ENCODE data around the gene PARVA.

Gene PARVA

DNA sequence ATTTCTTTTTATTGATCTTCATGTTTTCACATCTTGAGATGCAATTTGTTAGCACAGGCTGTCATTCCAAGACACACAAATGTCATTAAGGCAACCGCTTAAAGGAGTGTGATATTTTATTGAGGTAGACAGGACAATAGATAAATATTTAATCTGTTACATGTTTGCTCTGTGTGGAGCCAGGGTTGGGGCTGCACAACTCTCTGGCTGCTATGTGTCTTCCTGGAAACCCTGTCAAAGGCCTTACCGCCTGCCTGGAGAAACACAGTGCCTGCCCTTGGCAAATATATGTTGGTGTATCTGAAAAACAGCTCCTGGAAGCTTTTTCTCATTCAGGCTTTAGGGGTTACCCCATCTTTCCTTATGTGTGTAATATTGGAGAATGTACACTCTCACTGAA is 157.2 kb downstream of the PARVA start:
- DNase-seq, result no peak

DNA sequence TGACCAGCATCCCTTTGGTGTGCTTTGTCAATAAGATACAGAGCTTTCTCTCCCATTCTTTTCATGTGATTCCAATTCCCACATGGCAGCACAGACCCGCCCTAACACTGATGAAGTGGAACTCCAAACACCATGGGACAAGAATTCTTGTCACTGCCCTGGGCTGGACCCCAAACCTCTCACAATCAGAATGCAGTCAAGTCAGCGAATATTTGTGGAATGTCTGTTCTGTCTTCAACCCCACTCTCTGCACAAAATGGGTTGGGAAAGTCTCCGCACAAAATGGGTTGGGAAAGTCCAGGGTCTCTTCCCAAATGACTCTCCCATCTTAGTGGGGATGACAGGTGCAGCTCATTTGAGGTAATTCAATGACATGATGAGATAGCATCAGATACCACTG is 157.9 kb downstream of the PARVA start:
- DNase-seq, result no peak

DNA sequence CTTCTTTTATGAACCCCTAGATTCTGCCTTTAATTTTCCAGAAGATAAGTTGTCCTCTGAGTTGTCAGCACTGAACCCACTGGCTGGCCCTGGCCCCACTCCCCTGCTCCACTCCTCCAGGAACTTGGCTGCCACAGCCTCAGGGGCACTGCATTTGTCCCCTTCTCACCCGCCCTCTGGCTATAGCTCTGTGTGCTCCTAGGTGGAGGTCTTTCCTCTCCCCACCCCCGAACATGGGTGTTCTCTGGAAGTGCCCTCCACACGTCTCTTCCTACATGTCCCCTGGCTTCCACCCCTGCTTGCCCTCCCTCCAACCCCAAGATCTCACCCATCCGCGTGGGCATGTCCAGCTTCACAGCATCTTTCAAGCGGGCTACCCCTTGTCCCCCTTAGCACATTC is 159.2 kb downstream of the PARVA start:
- DNase-seq, result no peak

DNA sequence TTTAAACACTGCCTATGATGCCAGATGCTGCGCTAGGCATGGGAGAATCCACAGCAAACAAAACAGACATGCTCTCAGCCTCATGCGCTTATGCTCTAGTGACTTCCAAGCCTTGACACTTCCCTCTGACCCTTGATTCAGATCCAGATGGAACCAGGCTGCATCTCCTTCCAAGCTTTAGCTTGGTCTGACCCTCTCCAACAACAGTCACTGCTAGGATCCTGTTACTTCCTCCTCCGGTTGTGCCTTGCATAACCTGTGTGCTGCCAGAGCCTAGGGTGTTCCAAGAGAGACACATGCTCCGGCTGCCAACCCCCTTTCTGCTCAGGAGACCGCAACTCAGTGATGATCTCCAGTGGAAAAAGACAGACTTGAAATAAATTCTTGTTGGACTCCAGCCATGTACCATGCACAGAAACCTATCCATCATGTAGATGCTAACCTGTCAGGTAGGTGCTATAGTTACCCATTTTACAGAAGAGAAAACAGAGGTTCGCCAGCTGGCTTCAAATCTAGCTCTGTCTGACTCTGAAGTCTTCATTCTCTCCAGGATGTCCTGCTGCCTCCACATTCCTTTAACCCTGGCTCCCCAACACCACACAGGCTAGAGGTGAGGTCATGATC is 160.5 kb downstream of the PARVA start:
- DNase-seq, result no peak

DNA sequence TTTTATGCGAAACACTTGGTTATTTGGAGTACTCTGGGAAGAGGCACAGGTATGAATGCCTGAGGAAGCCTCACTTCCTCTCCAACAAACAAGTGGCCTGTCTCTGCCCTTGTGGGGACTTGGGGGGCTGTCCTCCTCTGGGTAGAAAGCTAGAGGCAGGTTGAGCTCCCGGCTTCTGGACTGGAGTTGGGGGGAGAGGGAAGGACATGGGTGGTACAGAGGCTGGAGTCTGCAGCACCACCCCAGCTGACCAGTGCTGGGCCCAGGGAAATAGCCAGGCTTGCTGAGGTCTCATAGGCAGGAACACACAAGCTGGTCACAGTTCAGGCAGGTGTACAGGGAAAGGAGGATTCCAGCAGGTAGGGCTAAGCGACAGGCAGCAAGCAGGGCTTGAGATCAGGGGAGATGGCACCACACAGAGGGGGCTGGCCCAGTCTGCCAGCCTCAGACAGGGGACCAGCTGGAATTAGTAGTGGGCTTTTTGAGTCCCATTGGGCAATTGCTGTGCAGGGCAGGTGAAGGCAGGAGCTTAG is 161.6 kb downstream of the PARVA start:
- DNase-seq, result no peak

DNA sequence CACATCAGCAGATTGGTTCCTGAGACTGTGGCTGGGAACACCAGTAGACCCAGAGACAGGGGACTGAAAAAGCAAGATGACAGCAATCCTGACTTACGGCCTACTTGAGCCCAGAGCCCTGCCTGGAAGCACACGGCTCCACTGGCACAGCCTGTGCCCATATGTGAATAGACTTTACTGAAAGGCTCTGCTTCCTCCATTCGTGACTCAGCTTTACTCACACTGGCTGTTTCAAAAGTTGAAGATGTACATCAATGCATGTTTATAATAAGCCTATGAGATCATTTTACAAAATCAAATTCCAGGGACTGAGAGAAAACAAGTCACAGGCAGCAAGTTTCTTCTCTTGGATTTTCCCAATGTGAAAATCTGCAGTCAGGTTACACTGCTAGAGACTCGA is 162.2 kb downstream of the PARVA start:
- no peak for DNase-seq

DNA sequence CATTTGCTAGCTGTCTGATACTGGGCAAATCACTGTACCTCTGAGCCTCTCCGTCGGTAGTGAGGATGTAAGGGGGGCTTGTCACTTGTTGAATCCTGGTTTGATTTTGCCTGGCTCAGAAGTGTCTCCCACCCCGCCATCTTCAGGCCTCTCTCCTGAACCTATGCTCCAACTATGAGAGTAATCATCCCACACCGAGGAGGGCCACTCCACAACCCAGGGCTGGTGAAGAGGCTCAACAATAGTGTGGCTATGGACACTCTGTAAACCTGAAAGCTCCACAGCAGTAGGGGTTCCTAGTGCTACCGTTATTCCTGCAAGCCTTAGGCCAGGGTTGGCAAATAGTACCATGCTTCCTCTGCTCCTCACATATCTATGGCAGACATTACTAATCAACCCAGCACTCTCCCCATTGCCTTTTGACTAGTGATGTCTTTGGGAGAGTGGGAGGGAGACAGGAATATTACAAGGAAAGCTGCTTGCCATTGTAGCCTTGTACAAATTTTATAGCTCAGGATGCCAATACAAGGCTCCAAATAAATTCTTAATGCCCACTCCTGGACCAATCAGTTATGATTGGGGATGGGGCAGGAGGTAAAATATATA is 162.8 kb downstream of the PARVA start:
- DNase-seq, result no peak

DNA sequence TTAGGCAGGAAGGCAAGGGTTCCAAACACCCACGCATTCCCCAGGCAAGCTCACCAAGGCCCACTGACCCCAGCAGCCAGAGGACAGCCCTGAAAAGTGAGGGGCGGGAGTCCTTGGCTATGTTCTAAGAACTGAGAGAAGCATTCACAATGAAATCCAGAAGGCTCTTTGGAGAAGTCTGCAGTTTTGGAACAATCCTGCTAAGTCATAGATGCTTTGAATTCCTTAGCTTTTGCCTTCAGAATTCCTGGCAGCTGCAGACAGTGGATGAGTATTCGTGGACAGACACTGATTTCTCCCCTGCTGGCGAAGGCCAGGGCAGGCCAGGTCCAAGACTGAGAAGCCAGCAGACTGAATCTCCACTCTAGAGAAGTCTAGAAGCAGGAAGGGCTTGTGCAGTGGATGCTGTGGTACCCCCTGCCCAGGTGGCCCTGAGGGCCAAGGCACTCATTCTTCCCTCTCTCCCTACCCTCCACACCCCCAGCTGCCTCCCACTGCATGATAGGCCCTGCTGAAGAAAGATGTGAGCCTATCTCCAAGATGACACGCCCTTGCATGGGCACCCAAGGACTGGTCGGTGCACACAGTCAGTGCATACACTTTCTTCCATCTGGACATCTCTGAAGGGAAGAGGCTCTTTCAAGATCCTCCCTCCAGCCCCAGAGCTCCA is 163.7 kb downstream of the PARVA start:
- DNase-seq, result peak; percentile 68

DNA sequence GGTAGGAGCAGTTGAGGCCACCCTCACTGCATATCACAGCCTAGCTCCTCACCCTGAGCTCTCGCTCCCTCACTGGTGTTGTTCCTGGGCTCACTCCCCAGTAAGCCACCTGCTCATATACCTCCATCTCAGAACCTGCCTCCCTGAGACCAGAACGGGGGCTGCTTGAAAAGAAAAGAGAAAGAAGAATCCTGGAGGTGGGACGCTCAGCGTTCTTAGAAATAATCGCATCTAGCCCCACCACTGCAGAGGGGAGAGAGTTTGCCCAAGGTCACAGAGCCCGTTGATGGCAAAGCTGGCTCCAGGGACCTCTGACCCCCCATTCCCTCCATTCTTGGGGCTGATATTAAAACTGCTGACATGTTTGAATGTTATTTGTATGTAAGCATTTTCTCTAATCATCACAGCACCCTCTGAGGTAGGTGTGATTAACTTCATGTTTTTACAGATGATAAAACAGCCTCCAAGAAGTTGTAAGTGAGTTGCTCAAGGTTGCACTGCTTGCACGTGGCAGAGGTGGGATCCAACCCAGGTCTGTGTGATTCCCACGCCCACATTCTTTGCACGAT is 164.3 kb downstream of the PARVA start:
- DNase-seq, result no peak

DNA sequence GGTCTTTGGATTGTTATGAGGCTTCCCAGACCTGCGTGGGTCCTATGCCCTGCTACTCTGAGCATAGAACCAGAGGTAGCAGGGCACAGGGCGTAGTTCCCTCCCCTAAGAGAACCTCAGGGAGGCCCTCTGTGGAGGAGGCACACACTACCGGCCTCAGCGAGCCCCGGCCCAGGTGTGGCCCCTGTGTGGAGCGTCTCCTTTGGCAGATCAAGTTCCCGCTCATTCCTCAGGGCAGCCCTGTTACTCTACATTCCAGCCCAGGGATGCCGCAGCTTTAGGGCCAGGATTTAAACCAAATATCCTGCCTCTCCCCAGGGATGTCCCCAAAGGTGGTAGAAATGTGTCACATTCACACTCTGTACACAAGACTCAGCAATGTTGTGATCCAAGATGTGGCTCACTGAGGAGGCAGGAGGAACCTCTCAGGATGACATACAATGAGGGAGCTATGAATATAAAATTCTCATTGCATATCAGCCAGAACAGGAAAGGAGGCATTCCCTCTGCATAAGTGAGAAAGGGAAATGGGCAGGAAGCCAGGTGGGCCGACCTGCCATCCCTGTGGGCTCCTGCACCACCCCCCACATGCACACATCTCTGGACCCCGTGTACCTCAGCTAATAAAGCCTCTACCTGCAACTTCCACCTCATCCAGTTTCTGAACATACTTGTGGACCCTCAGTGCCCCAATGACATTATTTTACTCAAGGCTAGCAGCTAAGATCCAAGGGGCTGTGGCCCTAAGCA is 165.0 kb downstream of the PARVA start:
- no peak for DNase-seq

DNA sequence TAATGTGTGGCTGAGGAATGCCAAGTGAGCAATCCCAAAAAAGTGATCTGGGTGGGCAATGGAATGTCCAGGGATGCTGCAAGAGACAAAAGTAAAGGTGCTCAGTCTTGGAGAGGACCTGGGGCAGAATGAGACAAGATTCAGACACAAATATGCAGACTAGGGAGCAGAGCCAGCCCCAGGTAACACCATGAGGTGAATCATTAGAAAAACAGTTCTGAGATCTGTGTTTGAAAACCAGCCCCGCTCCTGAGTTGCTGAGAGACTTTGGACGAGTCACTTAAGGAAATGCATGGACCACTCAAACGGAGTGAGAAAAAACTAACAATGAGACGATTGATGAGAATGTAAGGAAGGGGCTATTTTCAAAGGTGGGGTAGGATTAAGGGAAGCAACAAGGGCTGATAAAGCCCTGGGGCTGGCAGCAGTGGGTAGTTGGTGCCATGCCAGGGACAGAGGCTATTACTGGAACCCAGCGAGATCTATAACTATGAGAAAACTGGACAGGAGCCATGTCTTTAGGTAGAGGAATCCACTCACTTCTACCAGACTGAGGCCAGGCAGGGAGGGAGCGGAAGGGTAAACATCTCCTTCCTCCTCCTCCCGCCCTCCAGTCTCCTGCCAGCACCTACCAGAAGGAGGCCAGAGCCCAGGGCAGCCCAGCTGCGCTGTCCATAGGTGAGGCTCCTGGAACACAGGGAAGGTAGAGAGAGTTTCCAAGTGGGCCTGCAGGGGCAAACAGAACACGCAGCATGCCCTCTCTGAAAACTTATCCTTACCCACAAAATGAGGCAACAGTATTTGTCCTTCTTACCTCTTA is 166.4 kb downstream of the PARVA start:
- DNase-seq, result no peak

DNA sequence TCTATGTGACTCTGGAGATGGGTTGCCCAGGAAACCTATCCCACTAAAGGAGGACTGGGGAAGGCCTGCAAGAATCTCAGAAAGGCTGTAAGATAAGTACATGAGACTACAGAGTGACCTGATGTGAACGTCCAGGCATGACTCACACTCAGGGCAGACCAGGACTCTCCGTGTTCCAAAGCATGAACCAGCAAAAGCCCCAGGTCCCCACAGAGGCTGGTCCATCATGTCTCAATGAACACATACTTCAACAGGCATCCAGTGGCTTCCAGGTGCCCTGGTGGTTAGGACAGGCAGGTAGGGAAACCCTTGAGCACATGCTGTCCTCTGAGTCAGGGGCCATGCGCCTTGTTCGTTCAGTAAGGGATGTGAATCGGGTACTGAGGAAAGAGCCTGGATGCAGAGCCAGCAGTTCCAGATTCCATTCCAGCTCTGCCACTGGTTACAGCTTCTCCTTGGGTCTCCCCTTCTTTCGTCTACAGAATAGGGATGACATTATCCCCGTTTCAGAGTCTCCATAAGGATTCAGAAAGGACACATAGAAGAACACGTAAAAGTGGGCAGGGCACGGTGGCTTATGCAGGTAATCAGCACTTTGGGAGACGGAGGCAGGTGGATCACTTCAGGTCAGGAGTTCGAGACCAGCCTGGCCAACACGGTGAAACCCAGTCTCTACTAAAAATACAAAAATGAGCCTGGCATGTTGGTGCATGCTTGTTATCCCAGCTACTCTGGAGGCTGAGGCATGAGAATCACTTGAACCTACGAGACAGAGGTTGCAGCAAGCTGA is 167.8 kb downstream of the PARVA start:
- no peak for DNase-seq

DNA sequence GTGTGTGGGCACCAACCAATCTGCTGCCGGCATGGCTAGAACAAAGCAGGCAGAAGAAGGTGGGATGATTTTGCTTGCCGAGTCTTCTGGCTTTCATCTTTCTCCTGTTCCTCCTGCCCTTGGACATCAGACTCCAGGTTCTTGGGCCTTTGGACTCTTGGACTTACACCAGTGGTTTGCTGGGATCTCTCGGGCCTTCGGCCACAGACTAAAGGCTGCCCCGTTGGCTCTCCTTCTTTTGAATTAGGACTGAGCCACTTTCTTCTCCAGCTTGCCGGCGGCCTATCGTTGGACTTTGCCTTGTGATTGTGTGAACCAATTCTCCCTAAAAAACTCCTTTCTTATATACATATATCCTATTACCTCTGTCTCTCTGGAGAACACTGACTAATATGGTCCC is 168.8 kb downstream of the PARVA start:
- DNase-seq, result no peak

DNA sequence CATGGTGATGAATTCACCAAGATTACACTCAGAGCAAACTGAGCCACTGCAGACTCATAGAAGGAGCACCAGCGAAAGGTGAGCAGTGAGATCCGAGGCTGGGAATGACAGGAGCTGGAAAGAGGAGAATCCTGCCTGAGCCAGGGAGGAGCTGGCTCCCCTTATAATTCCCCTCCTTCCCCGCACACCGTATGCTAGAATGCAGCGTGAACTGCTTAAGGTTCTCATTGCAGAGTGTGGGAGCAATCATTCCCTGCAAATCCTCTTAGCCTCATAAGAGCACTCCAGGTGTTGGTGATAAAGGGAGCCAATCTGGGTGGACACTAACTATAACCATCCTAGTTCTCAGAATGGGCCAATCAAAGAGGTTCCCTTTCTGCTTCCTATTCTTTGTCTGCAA is 169.3 kb downstream of the PARVA start:
- no peak for DNase-seq

DNA sequence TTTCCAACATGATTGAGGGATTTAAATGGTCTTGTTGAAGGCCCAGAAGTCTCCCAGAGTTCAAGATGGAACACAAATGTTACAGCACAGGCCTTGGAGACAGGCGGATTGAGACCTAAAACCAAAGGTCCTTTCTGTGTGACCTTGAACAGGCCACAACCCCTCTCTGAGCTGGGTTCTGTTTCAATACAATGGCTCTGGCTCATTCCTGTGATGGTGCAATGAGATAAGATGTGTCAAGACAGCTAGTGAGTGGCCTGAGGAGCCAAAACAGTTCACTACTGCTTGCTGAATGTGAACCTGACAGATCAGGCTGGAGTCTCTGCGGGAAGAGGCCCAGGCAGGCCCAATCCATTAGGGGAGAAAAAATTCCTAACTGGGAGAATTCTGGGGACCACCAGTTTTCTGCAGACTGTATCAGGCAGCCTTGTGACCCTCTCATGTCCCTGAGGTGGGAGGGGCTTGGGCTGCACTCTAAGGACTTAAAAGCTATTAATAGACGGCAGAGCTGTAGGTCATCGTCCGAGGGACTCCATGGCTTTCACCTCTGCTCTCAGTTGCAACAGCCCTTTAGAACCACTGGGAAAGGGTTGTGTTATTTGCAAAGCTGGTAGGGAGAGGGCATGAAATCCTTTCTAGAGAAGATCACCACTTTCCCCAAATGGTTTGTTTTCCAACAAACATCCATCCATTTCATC is 170.7 kb downstream of the PARVA start:
- DNase-seq, result no peak

DNA sequence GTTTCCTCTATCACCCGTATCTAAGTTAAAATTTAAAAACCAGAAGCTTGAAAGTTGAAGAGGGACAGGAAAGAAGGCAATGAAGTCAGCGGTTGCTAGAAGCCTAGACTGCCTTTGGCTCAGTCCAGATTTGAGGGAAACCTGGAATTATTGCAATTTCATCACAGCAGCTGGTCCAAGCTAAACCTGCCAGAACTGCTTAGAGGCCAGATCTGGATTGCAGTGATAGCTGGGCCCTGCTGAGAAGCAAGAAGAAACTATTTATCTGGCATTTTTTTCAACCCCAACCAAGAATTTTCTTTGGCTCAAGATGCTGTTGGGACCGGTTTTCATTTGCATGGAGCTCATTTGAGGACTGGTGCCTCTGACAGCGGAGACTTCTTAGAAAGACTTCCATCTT is 175.3 kb downstream of the PARVA start:
- DNase-seq, result peak; percentile 83

DNA sequence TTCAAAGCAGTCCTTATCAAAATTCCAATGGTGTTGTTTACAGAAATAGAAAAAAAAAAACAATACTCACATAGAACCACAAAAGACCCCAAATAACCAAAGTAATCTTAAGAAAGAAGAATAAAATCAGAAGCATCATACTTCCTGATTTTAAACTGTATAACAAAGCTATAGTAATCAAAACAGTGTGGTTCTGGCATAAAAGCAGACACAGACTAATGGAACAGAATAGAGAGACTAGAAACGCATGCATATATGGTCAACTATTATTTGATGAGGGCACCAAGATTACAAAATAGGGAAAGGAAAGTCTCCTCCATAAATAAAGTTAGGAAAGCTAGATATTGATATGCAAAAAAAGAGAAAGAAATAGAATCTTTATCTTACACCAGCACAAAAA is 176.8 kb downstream of the PARVA start:
- no peak for DNase-seq

DNA sequence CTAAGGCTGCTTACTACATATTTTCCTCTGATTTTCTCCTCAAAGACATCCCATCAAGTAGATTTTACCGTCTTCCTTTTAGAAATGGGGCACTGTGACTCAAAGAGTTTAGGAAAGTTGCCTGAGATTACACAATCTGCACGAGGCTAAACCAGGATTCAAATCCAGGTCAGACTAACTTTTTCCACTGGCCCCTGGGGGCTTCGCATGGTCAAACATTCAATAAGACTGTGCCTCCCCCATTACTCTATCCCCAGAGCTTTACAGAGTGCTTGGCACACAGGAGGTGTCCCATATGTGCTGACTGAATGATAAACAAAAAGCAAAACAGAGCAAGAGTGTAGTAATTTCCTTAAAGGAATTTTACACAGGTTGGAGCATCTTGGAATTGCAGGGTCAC is 178.8 kb downstream of the PARVA start:
- no peak for DNase-seq

DNA sequence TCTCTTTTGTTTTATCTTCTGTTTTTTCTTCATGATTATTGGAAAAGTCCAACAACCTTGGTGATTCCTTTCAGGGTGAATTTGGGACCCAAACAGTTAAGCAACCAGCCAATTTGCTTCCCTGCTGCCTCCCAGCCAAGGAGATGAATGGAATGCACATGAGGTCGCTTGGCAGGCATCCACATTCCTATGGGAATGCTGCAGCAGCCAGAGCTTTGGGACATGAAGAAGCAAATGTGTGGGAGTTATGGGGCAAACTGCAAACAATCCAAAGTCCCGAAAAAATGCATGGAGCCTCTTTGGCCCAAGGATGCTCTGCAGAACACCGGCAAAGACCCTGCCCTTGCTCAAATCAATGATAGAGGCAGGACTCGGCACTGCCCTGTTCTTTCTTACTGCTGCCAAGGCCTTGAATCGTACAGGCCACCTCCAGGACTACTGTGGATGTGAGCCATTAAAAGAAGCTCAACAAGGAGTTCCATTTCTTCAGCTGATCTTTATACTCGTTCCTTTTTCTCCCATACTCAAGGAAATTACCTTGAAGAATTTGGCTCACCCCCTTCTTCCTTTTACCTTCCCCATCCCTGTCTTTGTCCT is 179.5 kb downstream of the PARVA start:
- DNase-seq, result peak; percentile 90

DNA sequence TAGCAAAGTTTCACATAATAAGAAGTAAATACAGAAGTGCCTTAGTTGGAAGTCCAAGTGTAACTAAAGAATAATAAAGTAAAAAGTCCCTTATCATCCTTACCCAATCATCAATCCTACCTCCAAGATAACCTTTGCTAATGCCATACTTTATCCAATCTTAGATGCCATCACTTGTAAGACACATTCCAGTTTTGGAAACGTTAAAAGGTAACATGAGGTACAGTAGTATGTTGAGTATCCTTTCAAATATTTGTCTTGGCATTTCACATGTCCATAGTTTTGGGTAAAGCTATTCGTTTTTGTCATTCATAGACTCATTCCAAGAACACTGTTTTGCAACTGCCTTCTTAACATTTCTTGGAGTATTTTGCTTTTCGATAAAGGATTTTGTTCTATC is 181.6 kb downstream of the PARVA start:
- DNase-seq, result no peak

Measured in femur (tissue), 1 donor.